ENCODE results near the gene F11. TPM values are rescaled to one million over a fixed set of nuclear protein-coding genes. Genes with fewer than 3 reads are reported as not detected.

F11 gene
- polyA plus RNA-seq, 1 experiment: not detected

DNA sequence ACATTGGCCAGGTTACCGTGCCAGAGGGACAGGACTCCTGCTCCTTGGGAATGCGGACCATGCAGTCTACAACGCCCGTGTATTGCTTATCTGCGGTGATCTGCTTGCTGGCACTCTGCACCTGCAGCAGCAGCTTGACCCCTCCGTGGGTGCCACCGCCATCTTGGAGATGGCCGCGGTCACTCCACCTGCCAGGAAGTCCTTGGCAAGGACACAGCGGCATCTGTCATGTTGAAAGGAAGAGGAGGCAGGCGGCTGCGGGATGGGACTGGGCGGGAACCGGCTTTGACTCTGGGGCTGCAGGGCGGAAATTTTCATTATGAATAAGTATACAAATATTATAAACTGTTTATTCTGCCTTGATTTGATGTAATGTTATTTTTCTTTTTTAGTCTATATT lies 63.4 kb downstream of the F11 start:
- Histone ChIP-seq H3K27me3 (ENCODE audit: control insufficient read depth, insufficient read depth, low read length) (no peaks in the 10 kb centered on the region), H3K4me3 (ENCODE audit: low read depth, low read length) (no peak overlapping the region), H3K36me3 (ENCODE audit: control insufficient read depth, insufficient read depth, low read length) (no peaks in the 10 kb centered on the region)
- POLR2A ChIA-PET: no interaction called here
- CTCF ChIA-PET: no interaction called here
- TF ChIP-seq CTCF (IDR thresholded peaks at IDR 0.05; ENCODE audit: insufficient read depth, low read depth, low read length): no peak
- no peak for DNase-seq (ENCODE audit: low read depth)

- no peaks in the 10 kb centered on the region for H3K27me3 ChIP-seq (ENCODE audit: control insufficient read depth, insufficient read depth, low read length)
- no peak for TF ChIP-seq CTCF (IDR thresholded peaks at IDR 0.05; ENCODE audit: insufficient read depth, low read depth, low read length)
- no peak for DNase-seq (ENCODE audit: low read depth)
- POLR2A ChIA-PET: no interaction called here
- no peak overlapping the region for H3K4me3 ChIP-seq (ENCODE audit: low read depth, low read length)
- CTCF ChIA-PET: interaction anchor here (0.6 kb wide), 1 partner anchor 257 kb away, joined by 3 read pairs; no protein-coding TSS in a partner anchor
- H3K36me3 ChIP-seq (ENCODE audit: control insufficient read depth, insufficient read depth, low read length): no peaks in the 10 kb centered on the region
These were observed 64.4 kb downstream of the F11 start for GRCh38 chr4:186330368-186330767.

DNA sequence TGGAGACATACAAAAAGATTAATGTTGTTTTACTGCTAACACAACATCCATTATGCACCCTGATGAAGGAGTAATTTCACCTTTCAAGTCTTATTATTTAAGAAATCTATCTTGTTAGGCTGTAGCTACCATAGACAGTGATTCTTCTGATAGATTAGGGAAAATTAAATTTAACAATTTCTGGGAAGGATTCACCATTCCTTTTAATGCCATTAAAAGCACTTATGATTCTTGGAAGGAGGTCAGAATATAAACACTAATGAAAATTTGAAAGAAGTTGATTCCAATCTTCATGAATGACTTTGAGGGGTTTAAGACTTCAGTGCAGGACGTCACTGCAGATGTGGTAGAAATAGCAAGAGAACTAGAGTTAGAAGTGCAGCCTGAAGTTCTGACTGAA lies 69.8 kb downstream of the F11 start:
- CTCF ChIA-PET: no interaction called here
- Histone ChIP-seq H3K4me3 (ENCODE audit: low read depth, low read length) (no peak overlapping the region), H3K36me3 (ENCODE audit: control insufficient read depth, insufficient read depth, low read length) (no peaks in the 10 kb centered on the region), H3K27me3 (ENCODE audit: control insufficient read depth, insufficient read depth, low read length) (no peaks in the 10 kb centered on the region)
- POLR2A ChIA-PET: no interaction called here
- DNase-seq (ENCODE audit: low read depth): no peak
- no peak for TF ChIP-seq CTCF (IDR thresholded peaks at IDR 0.05; ENCODE audit: insufficient read depth, low read depth, low read length)

Other genes starting within 250 kb of the F11 start
- 0.44 and 0.98 TPM in 2 replicates for gene TLR3, start 197.0 kb upstream of the F11 start, polyA plus RNA-seq (2011; rRNA removed)
- 0.32 TPM in 1 of 2 replicates, not detected in the other for gene FAM149A, start 161.5 kb upstream of the F11 start, polyA plus RNA-seq (2011; rRNA removed)
- gene CYP4V2, start 74.6 kb upstream of the F11 start, polyA plus RNA-seq (2011; rRNA removed): 4.2 and 6.3 TPM in 2 replicates
- gene KLKB1, start 38.7 kb upstream of the F11 start, polyA plus RNA-seq (2011; rRNA removed): not detected in 2 replicates